Osteoblast (primary cell): ENCODE measurements around the gene YJEFN3. TPM values are rescaled to one million over a fixed set of nuclear protein-coding genes. Genes with fewer than 3 reads are reported as not detected.
A peak's percentile ranks its signal among the peaks of the same experiment; 100 is the strongest.

Experiments used
- DNase-seq: peaks from one replicate; pipeline ENCODE4 v3.0.0; 2011; ENCODE audit warnings: low spot score, mixed read lengths; ENCODE audit not compliant: insufficient read length; ENCODE audit errors: missing footprints
- H2AFZ ChIP-seq: 2 replicates; pipeline ENCODE4 v1.6.0; 2011; ENCODE audit warnings: mild to moderate bottlenecking, low read length
- H3K27ac ChIP-seq: 2 replicates; pipeline ENCODE4 v1.5.1; 2011; ENCODE audit warnings: mild to moderate bottlenecking, low read depth, low read length, moderate library complexity
- H3K27me3 ChIP-seq: 2 replicates; pipeline ENCODE4 v1.6.0; 2012; ENCODE audit warnings: mild to moderate bottlenecking, control low read depth, inconsistent platforms, low read length, moderate library complexity; ENCODE audit not compliant: insufficient read depth
- H3K36me3 ChIP-seq: 2 replicates; pipeline ENCODE4 v1.5.1; 2011; ENCODE audit warnings: mild to moderate bottlenecking, low read length, control low read depth, moderate library complexity; ENCODE audit not compliant: insufficient read depth
- H3K4me1 ChIP-seq: 2 replicates; pipeline ENCODE4 v1.5.1; 2011; ENCODE audit warnings: mild to moderate bottlenecking, low read length, control low read depth, moderate library complexity; ENCODE audit not compliant: insufficient read depth
- H3K4me2 ChIP-seq: 2 replicates; pipeline ENCODE4 v1.6.0; 2011; ENCODE audit warnings: mild to moderate bottlenecking, low read length; ENCODE audit not compliant: insufficient read depth
- H3K4me3 ChIP-seq: fragments of 200-600 bp; sonication (generic); 3 replicates; pipeline ENCODE4 v1.5.1; 2012; ENCODE audit warnings: mild to moderate bottlenecking, low read length, inconsistent platforms; ENCODE audit not compliant: insufficient read depth
- H3K79me2 ChIP-seq: 2 replicates; pipeline ENCODE4 v1.6.0; 2012; ENCODE audit warnings: mild to moderate bottlenecking, low read length, control low read depth, inconsistent platforms; ENCODE audit not compliant: insufficient read depth
- H3K9me3 ChIP-seq: 2 replicates; pipeline ENCODE4 v1.5.1; 2011; ENCODE audit warnings: low read depth, low read length, control low read depth
- H4K20me1 ChIP-seq: 2 replicates; pipeline ENCODE4 v1.6.0; 2012; ENCODE audit warnings: mild to moderate bottlenecking, low read length, control low read depth; ENCODE audit not compliant: insufficient read depth
- CTCF ChIP-seq: IDR thresholded peaks from 2 replicates; pipeline ENCODE4 v1.5.1; 2011; ENCODE audit warnings: mild to moderate bottlenecking, low read depth, low read length, moderate library complexity; ENCODE audit errors: extremely low read depth
- total RNA-seq: library from RNA; depleted of rRNA; stranded (reverse); fragments of >200 nt; gene quantifications from 2 replicates; pipeline ENCODE4 v1.2.3, GENCODE V29; 2012

Gene YJEFN3
- total RNA-seq, 1 donor: under 0.01 TPM

GRCh38 chr19:19538061-19538784, 9.5 kb downstream of the YJEFN3 start, which contains the start of gene CILP2:
Gene CILP2 (plus strand): TSS chr19:19538265. CDS start chr19:19538350, 85 bp downstream.
- Histone ChIP-seq H3K27ac (no peak within 1 kb of the TSS), H3K79me2 (no peaks in the 10 kb centered on the region), H2AFZ (no peak within 1 kb of the TSS), H3K9me3 (no peaks in the 10 kb centered on the region), H3K4me1 (peaks cover 11% of the 10 kb centered on the region), H3K27me3 (peaks cover 14% of the 10 kb centered on the region), H3K36me3 (no peaks in the 10 kb centered on the region), H3K4me3 (peak within 1 kb of the TSS; percentile 53), H4K20me1 (no peaks in the 10 kb centered on the region), H3K4me2 (peak within 1 kb of the TSS; percentile 58)
- no peak for TF ChIP-seq CTCF
- peak; percentile 96 for DNase-seq

- peaks cover 11% of the 10 kb centered on the region for H3K4me1 ChIP-seq
- no peaks in the 10 kb centered on the region for H3K9me3 ChIP-seq
- no peaks in the 10 kb centered on the region for H3K79me2 ChIP-seq
- no peak for TF ChIP-seq CTCF
- no peaks in the 10 kb centered on the region for H3K36me3 ChIP-seq
- H4K20me1 ChIP-seq: no peaks in the 10 kb centered on the region
- H2AFZ ChIP-seq: no peak overlapping the region
- H3K27me3 ChIP-seq: peaks cover 14% of the 10 kb centered on the region
- DNase-seq: peak; percentile 96
- H3K4me2 ChIP-seq: peak overlapping the region; percentile 58
- no peak overlapping the region for H3K27ac ChIP-seq
- H3K4me3 ChIP-seq: no peak overlapping the region
Measured at GRCh38 chr19:19538785-19539166, 10.1 kb downstream of the YJEFN3 start.

GRCh38 chr19:19539698-19540063, 11.0 kb downstream of the YJEFN3 start:
- H3K79me2 ChIP-seq: no peaks in the 10 kb centered on the region
- H3K36me3 ChIP-seq: no peaks in the 10 kb centered on the region
- TF ChIP-seq CTCF: no peak
- H3K9me3 ChIP-seq: no peaks in the 10 kb centered on the region
- peaks cover 14% of the 10 kb centered on the region for H3K27me3 ChIP-seq
- no peak overlapping the region for H2AFZ ChIP-seq
- H3K4me2 ChIP-seq: no peak overlapping the region
- DNase-seq: peak; percentile 87
- no peak overlapping the region for H3K4me3 ChIP-seq
- no peak overlapping the region for H3K27ac ChIP-seq
- H4K20me1 ChIP-seq: no peaks in the 10 kb centered on the region
- peaks cover 11% of the 10 kb centered on the region for H3K4me1 ChIP-seq

DNA sequence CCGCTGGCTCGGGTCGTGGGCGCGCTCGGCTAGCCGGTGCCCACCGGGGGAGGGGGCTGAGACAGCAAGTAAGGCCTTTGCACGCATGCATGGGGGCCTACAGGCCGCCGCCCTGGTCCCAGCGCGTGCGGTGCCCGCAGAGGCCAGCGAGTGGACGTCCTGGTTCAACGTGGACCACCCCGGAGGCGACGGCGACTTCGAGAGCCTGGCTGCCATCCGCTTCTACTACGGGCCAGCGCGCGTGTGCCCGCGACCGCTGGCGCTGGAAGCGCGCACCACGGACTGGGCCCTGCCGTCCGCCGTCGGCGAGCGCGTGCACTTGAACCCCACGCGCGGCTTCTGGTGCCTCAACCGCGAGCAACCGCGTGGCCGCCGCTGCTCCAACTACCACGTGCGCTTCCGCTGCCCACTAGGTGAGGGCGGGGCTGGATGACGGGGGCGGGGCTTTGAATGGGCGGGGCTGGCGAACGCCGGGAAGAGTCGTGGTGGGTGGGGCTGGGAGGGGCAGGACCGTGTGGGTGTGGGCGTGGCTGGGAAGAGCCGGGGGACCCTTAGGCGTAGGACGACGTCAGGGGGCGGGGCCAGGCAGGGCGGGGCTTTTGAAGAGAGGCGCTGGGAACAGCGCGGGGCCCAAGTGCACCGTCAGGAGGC, 11.5 kb downstream of the YJEFN3 start:
- Histone ChIP-seq H3K36me3 (no peaks in the 10 kb centered on the region), H3K4me2 (no peak overlapping the region), H3K9me3 (no peaks in the 10 kb centered on the region), H3K4me1 (peaks cover 11% of the 10 kb centered on the region), H3K27ac (no peak overlapping the region), H4K20me1 (no peaks in the 10 kb centered on the region), H3K79me2 (no peaks in the 10 kb centered on the region), H3K27me3 (peaks cover 14% of the 10 kb centered on the region), H2AFZ (no peak overlapping the region), H3K4me3 (no peak overlapping the region)
- DNase-seq: peak; percentile 91
- TF ChIP-seq CTCF: no peak
